HG02852 (cell line): ENCODE data around the gene TIGD2.

Experiments
- ATAC-seq: cut with Tn5 transposase; IDR thresholded peaks from one replicate; pipeline ENCODE4 v1.9.1; 2021; ENCODE audit warnings: mild to moderate bottlenecking, moderate library complexity; ENCODE audit not compliant: unreplicated experiment

The TIGD2 gene

DNA sequence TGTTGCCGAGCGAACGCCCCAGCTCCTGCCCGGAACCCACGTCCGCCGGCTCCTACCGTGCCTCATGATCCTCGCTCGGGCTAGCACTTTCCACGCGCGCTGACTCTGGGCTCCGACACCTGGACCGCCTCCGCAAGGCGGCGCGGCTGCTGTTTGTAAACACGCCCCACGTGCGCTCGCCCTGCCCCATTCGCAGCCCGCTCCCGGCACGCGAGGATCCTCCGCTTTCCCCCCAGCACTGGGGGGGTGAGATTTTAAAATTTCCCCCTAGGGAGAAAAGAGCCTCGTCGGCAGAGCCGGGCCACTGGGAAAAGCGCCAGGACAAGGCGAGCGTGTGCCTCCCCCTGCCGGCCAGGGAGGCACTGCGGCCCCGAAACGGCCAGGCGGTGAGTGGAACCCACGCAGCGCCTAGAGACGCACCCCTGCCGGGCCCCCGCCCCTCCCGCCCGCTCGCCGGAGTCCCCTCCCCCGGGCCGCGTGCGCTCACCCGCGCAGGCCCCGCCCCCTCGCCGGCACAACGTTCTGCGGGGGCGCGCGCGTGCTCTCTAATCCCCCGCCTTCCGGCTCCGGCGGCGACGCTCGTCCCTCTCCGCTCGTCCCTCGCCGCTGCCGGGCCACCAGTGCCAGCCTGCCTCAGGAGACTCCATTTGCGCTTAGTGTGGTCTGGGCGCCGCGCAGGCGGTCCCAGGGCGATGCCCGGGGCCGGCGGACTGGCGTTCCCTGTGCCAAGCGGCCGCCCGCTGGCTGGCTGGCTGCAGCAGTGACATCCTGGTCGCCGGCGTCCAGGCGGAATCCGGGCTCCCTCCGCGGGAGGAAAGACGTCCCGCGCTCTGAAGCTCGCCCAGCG, at the start of gene TIGD2:
TSS of gene TIGD2 (plus strand) at position 548 of the 847 bp plus-strand sequence. CDS start 1,442 bp downstream, outside the sequence.
- ATAC-seq, result peak; percentile 89

GRCh38 chr4:89064848-89065247, 46.5 kb upstream of the TIGD2 start:
- ATAC-seq, result no peak

DNA sequence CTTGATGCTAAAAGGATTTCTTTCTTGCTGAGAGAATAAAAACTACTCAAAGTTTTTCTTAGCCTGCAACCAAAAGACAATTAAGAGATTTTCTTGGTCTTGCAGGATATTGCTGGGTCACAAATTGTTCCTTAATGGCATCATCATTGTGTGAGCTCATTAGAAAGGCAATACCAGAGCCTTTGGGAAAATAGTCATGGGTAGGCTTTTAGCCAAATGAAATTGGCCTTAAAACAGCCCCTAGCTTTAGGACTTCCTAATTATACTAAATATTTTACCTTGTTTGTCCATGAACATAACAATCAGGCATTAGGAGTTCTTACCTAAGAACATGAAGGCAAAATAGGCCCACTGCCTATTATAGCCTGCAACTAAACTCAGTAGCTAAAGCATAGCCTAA, 43.9 kb upstream of the TIGD2 start:
- ATAC-seq, result no peak

- ATAC-seq, result peak; percentile 78
Observed at GRCh38 chr4:89069481-89069880, 41.9 kb upstream of the TIGD2 start.

- ATAC-seq, result peak; percentile 38
Observed at GRCh38 chr4:89070041-89070440, 41.3 kb upstream of the TIGD2 start.

GRCh38 chr4:89071311-89071710, 40.0 kb upstream of the TIGD2 start:
- no peak for ATAC-seq

DNA sequence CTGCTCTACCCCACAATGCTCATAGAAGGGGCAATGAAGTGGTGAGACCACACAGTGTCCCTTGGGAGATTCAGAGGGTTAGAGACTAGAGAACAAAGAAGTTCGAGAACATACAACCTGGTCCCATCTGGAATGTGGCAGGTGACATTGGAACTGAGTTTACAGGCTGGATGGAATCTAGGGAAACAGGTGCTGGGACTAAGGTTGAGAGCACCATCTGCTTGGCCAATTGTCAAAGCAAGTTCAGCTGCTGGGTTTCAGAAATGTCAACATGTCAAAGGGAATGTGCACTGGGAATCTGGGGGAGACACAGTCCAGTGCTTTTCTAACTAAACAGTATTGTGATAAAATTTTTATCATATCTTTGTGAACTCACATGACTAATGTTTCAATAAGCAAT, 38.4 kb upstream of the TIGD2 start:
- no peak for ATAC-seq

DNA sequence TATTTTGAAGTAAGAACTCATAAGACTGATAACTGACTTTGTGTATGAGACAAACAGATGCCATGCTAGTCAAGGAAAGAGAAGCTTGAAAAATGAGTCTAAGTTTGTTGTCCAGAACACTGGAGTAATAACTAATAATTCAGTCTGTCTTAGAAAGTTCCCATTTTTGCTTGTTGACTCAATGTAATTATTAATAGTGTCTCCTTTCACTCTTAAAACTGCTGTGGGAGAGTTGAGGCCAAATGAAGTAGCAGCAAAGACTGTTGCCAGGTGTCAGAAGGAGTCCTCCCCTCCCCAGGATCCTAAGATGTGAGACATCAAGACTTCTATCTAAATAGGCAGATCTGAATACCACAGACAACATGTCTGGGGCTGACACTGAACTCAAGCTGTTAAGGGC, 33.6 kb upstream of the TIGD2 start:
- ATAC-seq, result no peak

DNA sequence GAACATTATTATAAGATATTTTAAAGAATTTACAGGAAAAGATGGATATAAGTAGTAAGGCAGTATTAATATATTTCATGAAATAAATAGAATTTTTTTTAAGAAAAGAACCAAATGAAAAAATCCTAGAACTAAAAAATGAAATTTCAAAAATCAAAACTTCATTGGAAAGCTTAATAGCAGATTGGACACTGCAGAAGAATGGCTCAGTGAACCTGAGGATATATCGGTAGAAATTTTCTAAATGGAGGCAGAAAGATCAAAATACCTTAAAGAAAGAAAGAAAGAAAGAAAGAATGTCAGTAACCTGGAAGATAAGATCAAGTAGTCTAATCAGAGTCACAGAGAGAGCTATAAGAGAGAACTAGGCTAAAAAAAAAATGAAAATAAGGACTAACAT, 33.0 kb upstream of the TIGD2 start:
- no peak for ATAC-seq

DNA sequence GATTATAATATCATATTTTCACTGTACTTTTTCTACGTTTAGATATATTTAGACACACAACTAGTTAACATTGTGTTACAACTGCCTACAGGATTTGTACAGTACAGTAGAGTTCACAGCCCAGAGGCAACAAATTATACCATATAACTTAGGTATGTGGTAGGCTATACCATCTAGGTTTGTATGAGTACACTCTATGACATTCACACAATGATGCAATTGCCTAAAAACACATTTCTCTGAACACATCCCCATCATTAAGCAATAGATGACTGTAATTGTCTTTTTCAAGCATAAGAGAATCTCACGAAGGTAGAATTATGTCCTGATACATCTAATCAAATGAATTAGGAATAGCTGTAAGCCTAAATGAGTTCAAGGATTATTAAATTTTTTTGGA, 12.3 kb upstream of the TIGD2 start:
- ATAC-seq, result no peak

GRCh38 chr4:89099471-89099870, 11.9 kb upstream of the TIGD2 start:
- no peak for ATAC-seq

DNA sequence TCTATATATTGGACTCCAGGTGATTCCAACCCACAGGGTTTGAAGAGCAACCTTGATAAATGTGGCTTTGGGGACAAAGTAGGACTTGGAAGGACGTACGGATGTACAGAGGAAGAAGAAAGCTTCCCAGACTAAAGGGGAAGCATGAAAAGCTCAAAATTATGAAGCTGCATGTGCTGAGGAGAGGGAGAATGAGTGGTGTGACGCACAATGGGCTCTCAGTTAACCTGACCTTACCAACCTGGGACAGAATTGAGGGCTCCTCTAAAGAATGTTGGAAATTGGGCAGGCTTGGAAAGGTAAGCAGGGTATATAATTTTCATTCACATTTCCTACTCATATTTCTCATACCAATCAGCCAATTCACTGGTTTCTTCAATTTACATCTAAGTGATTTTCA, 10.5 kb upstream of the TIGD2 start:
- peak; percentile 7 for ATAC-seq

DNA sequence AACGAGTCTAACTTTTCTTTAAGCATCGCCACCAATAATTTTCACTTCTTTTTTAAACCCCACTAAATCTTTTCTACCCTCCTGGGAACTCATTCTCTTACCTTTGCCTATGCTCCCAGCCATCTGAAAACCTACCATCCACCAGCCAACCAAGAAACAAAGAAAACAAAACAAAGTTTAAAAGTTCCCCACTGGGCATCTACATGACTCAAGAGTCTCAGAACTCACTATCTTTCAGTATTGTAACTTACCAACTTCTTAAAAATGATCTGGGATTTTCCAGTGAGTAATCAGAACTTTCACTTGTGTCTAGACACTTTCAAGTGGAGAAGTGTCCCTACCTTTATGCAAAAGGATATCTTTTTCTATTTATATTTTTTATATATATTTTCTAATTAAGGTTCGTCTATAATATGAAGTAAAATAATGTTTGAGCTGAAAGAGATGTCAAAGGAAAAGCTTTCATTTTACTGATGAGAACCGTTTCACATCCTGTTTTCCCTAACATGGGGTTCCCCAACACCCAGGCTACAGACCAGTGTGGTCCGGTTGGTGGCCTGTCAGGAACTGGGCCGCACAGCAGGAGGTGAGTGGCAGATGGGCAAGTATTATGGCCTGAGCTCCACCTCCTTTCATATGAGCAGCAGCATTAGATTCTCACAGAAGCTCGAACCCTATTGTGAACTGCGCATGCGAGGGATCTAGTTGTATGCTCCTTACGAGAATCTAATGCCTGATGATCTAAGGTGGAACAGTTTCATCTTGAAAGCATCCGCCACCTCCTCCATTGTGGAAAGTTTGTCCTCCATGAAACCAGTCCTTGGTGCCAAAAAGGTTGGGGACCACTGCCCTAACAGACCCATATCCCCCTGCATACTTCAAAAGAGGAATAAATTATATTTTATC, 9.8 kb upstream of the TIGD2 start:
- ATAC-seq, result peak; percentile 93

GRCh38 chr4:89105726-89106125, 5.6 kb upstream of the TIGD2 start:
- no peak for ATAC-seq

GRCh38 chr4:89108091-89108490, 3.2 kb upstream of the TIGD2 start:
- no peak for ATAC-seq

- no peak for ATAC-seq
Observed at GRCh38 chr4:89109841-89110540, 1.3 kb upstream of the TIGD2 start.

GRCh38 chr4:89110541-89110985, 770 bp upstream of the TIGD2 start:
- no peak for ATAC-seq

DNA sequence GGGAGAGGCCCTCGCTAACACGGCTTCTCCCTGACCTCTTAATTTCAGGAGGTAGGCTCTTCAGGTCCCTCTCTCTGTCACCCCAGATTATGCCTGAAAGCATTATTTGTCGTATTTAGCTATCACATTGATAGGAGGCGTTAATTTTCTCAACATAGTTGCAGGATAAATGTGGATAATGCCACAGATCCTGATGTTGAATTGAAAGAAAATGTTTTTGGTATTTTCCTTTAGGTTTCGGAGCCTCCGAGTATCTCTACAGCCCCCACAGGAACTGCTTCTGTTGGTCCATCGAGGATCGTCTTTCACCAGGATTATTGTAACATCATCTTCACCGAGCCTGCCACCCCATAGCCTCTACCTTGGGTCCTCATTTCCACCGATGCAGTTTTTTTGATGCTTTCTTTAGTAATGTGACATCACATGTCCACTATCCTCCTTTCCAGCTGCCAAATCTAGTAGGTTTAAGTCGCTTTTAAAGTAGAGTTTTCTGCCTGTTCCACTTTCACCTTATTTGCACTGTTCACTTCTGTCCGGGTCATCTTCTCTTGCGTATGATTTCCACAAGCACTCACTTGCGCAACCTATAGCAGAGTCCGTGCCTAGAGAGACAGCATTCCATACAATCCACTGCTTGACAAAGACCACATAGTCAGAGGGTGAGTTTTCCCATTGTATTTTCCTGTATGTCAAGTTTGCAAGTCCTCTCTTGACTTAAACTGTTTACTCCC, 665 bp downstream of the TIGD2 start:
- no peak for ATAC-seq

DNA sequence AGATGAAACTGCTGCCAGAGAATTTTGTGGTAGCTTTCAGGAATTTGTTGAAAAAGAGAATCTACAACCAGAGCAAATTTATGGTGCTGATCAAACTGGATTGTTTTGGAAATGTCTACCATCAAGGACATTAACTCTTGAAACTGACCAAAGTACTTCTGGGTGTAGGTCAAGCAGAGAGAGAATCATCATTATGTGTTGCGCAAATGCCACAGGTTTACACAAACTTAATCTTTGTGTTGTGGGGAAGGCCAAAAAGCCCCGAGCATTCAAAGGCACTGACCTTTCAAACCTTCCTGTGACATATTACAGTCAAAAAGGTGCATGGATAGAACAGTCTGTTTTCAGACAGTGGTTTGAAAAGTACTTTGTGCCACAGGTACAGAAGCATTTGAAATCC, 2.1 kb downstream of the TIGD2 start:
- ATAC-seq, result no peak

- ATAC-seq, result peak; percentile 30
Observed at GRCh38 chr4:89114100-89114499, 2.8 kb downstream of the TIGD2 start.
